Measurements from ENCODE around the gene CEP104.

The CEP104 gene

GRCh38 chr1:3785045-3785444 is 72.0 kb downstream of the CEP104 start:
- Mint-ChIP-seq H3K27ac (no peak overlapping the region), H3K36me3 (ENCODE audit: low read depth) (peaks cover 34% of the 10 kb centered on the region), H3K27me3 (ENCODE audit: low read depth) (no peaks in the 10 kb centered on the region), H3K9me3 (no peaks in the 10 kb centered on the region), H3K4me1 (ENCODE audit: low read depth) (peaks cover 14% of the 10 kb centered on the region), H3K4me3 (no peak overlapping the region)

- H3K9me3 Mint-ChIP-seq = no peaks in the 10 kb centered on the region
- H3K27ac Mint-ChIP-seq = no peak overlapping the region
- no peaks in the 10 kb centered on the region for H3K27me3 Mint-ChIP-seq (ENCODE audit: low read depth)
- peaks cover 39% of the 10 kb centered on the region for H3K36me3 Mint-ChIP-seq (ENCODE audit: low read depth)
- H3K4me3 Mint-ChIP-seq = no peak overlapping the region
- peaks cover 14% of the 10 kb centered on the region for H3K4me1 Mint-ChIP-seq (ENCODE audit: low read depth)
Observed at GRCh38 chr1:3783651-3784474, 73.1 kb downstream of the CEP104 start.

- Mint-ChIP-seq H3K27ac (no peak overlapping the region), H3K36me3 (ENCODE audit: low read depth) (peaks cover 33% of the 10 kb centered on the region)
Observed at GRCh38 chr1:3780901-3781300, 76.1 kb downstream of the CEP104 start.

GRCh38 chr1:3779912-3780416 is 77.0 kb downstream of the CEP104 start:
- H3K4me1 Mint-ChIP-seq (ENCODE audit: low read depth) = peaks cover 2% of the 10 kb centered on the region
- H3K36me3 Mint-ChIP-seq (ENCODE audit: low read depth) = peaks cover 27% of the 10 kb centered on the region
- H3K9me3 Mint-ChIP-seq = no peaks in the 10 kb centered on the region
- H3K4me3 Mint-ChIP-seq = no peak overlapping the region
- no peak overlapping the region for H3K27ac Mint-ChIP-seq
- no peaks in the 10 kb centered on the region for H3K27me3 Mint-ChIP-seq (ENCODE audit: low read depth)

More at GRCh38 chr1:3780901-3781300, 76.1 kb downstream of the CEP104 start:
- Mint-ChIP-seq H3K9me3 (no peaks in the 10 kb centered on the region), H3K4me3 (no peak overlapping the region), H3K4me1 (ENCODE audit: low read depth) (no peaks in the 10 kb centered on the region), H3K27me3 (ENCODE audit: low read depth) (no peaks in the 10 kb centered on the region)

- no peak overlapping the region for H3K27ac Mint-ChIP-seq
Observed at GRCh38 chr1:3779265-3779911, 77.6 kb downstream of the CEP104 start.

GRCh38 chr1:3778590-3779264 is 78.3 kb downstream of the CEP104 start:
- no peak overlapping the region for H3K4me3 Mint-ChIP-seq
- H3K27me3 Mint-ChIP-seq (ENCODE audit: low read depth) = no peaks in the 10 kb centered on the region
- no peak overlapping the region for H3K27ac Mint-ChIP-seq
- H3K9me3 Mint-ChIP-seq = no peaks in the 10 kb centered on the region
- peaks cover 18% of the 10 kb centered on the region for H3K36me3 Mint-ChIP-seq (ENCODE audit: low read depth)
- peaks cover 2% of the 10 kb centered on the region for H3K4me1 Mint-ChIP-seq (ENCODE audit: low read depth)

More at GRCh38 chr1:3779265-3779911, 77.6 kb downstream of the CEP104 start:
- H3K9me3 Mint-ChIP-seq = no peaks in the 10 kb centered on the region
- peaks cover 2% of the 10 kb centered on the region for H3K4me1 Mint-ChIP-seq (ENCODE audit: low read depth)
- peaks cover 22% of the 10 kb centered on the region for H3K36me3 Mint-ChIP-seq (ENCODE audit: low read depth)
- no peak overlapping the region for H3K4me3 Mint-ChIP-seq
- no peaks in the 10 kb centered on the region for H3K27me3 Mint-ChIP-seq (ENCODE audit: low read depth)

- no peaks in the 10 kb centered on the region for H3K27me3 Mint-ChIP-seq (ENCODE audit: low read depth)
- no peaks in the 10 kb centered on the region for H3K9me3 Mint-ChIP-seq
- H3K36me3 Mint-ChIP-seq (ENCODE audit: low read depth) = peaks cover 18% of the 10 kb centered on the region
- no peak overlapping the region for H3K4me3 Mint-ChIP-seq
- H3K27ac Mint-ChIP-seq = no peak overlapping the region
- H3K4me1 Mint-ChIP-seq (ENCODE audit: low read depth) = peaks cover 2% of the 10 kb centered on the region
Observed at GRCh38 chr1:3777647-3778589, 79.1 kb downstream of the CEP104 start.

- Mint-ChIP-seq H3K4me1 (ENCODE audit: low read depth) (peaks cover 2% of the 10 kb centered on the region), H3K27me3 (ENCODE audit: low read depth) (no peaks in the 10 kb centered on the region), H3K9me3 (no peaks in the 10 kb centered on the region), H3K4me3 (no peak overlapping the region), H3K27ac (no peak overlapping the region), H3K36me3 (ENCODE audit: low read depth) (peaks cover 14% of the 10 kb centered on the region)
Observed at GRCh38 chr1:3777078-3777547, 79.9 kb downstream of the CEP104 start.

GRCh38 chr1:3776231-3776961 is 80.6 kb downstream of the CEP104 start:
- Mint-ChIP-seq H3K27me3 (ENCODE audit: low read depth) (no peaks in the 10 kb centered on the region), H3K36me3 (ENCODE audit: low read depth) (peaks cover 14% of the 10 kb centered on the region), H3K4me3 (no peak overlapping the region), H3K9me3 (no peaks in the 10 kb centered on the region), H3K4me1 (ENCODE audit: low read depth) (peaks cover 2% of the 10 kb centered on the region), H3K27ac (no peak overlapping the region)

- no peaks in the 10 kb centered on the region for H3K27me3 Mint-ChIP-seq (ENCODE audit: low read depth)
- H3K4me3 Mint-ChIP-seq = no peak overlapping the region
- peaks cover 2% of the 10 kb centered on the region for H3K4me1 Mint-ChIP-seq (ENCODE audit: low read depth)
- no peak overlapping the region for H3K27ac Mint-ChIP-seq
- no peaks in the 10 kb centered on the region for H3K9me3 Mint-ChIP-seq
- peaks cover 11% of the 10 kb centered on the region for H3K36me3 Mint-ChIP-seq (ENCODE audit: low read depth)
Observed at GRCh38 chr1:3775490-3776230, 81.4 kb downstream of the CEP104 start.

- Mint-ChIP-seq H3K36me3 (ENCODE audit: low read depth) (peaks cover 5% of the 10 kb centered on the region), H3K4me1 (ENCODE audit: low read depth) (peaks cover 2% of the 10 kb centered on the region), H3K9me3 (no peaks in the 10 kb centered on the region), H3K27me3 (ENCODE audit: low read depth) (no peaks in the 10 kb centered on the region), H3K4me3 (no peak overlapping the region), H3K27ac (no peak overlapping the region)
Observed at GRCh38 chr1:3774946-3775489, 82.0 kb downstream of the CEP104 start.

- H3K36me3 Mint-ChIP-seq (ENCODE audit: low read depth) = no peaks in the 10 kb centered on the region
- H3K27me3 Mint-ChIP-seq (ENCODE audit: low read depth) = no peaks in the 10 kb centered on the region
- no peak overlapping the region for H3K27ac Mint-ChIP-seq
- peaks cover 2% of the 10 kb centered on the region for H3K4me1 Mint-ChIP-seq (ENCODE audit: low read depth)
- no peaks in the 10 kb centered on the region for H3K9me3 Mint-ChIP-seq
- H3K4me3 Mint-ChIP-seq = no peak overlapping the region
Observed at GRCh38 chr1:3774276-3774945, 82.6 kb downstream of the CEP104 start.

Data from T-helper 1 cell treated with Interleukin-12 subunit alpha and Interleukin-12 subunit beta and Interleukin-4 antibody, amounts not matched to agents 30 μg/mL and 1 μg/mL, for 36 hours (primary cell).